Panc1 (cell line): ENCODE results near the gene CYTH2. TPM values are rescaled to one million over a fixed set of nuclear protein-coding genes. Genes with fewer than 3 reads are reported as not detected.

ENCODE experiments used
- ATAC-seq: fragments of 200-7000 bp; cut with Tn5 transposase; 2 replicates; pipeline ENCODE4 v1.9.1; 2020; ENCODE audit warnings: mild to moderate bottlenecking, moderate library complexity
- BruUV-seq: library from RNA; stranded (reverse); fragments of 400-500 nt; replicated peaks from 2 replicates; lab custom pipeline; 2021; lab: Mats Ljungman, UMichigan
- CTCF ChIA-PET: fragments of 300-600 bp; sonication (Branson Sonifier 250); formaldehyde crosslinking; loops from one replicate; lab custom pipeline; 2022; ENCODE audit warnings: antibody characterized with exemption; lab: Charles Lee
- POLR2A ChIA-PET: fragments of 300-600 bp; sonication (Branson Sonifier 250); formaldehyde crosslinking; loops from one replicate; lab custom pipeline; 2022; ENCODE audit warnings: antibody characterized with exemption; lab: Charles Lee
- DNase-seq: peaks from one replicate; pipeline ENCODE4 v3.0.0-alpha.2; 2010; ENCODE audit warnings: low read depth, low spot score
- H3K27ac ChIP-seq: 2 replicates; pipeline ENCODE4 v1.5.1; 2011; ENCODE audit warnings: mild to moderate bottlenecking, low read length, inconsistent platforms
- H3K27me3 ChIP-seq: fragments of 200-500 bp; sonication (Bioruptor generic); 2 replicates; pipeline ENCODE4 v1.6.0; 2014; ENCODE audit warnings: low read length, inconsistent platforms; ENCODE audit not compliant: control insufficient read depth, insufficient read depth
- H3K36me3 ChIP-seq: fragments of 200-500 bp; sonication (Bioruptor generic); 2 replicates; pipeline ENCODE4 v1.5.1; 2014; ENCODE audit warnings: inconsistent platforms, mild to moderate bottlenecking, low read length, moderate library complexity; ENCODE audit not compliant: control insufficient read depth, insufficient read depth
- H3K4me1 ChIP-seq: 2 replicates; pipeline ENCODE4 v1.5.1; 2011; ENCODE audit warnings: inconsistent platforms, mild to moderate bottlenecking, low read length, moderate library complexity; ENCODE audit not compliant: control insufficient read depth, insufficient read depth
- H3K4me3 ChIP-seq, 2 experiments: 2 replicates each; pipeline ENCODE4 v1.5.1; 2011 to 2012; ENCODE audit warnings: low read depth in 2 of 2, low read length in 2 of 2, mild to moderate bottlenecking in 2 of 2, inconsistent platforms in 1 of 2, moderate library complexity in 1 of 2
- H3K9me3 ChIP-seq: fragments of 200-500 bp; sonication (Bioruptor generic); 2 replicates; pipeline ENCODE4 v1.5.1; 2014; ENCODE audit warnings: low read depth, mild to moderate bottlenecking, inconsistent platforms, low read length, moderate library complexity; ENCODE audit not compliant: control insufficient read depth, insufficient read depth
- POLR2AphosphoS5 ChIP-seq: IDR thresholded peaks from 2 replicates; pipeline ENCODE4 v1.6.1; 2012; ENCODE audit warnings: mild to moderate bottlenecking, low read depth, low read length, moderate library complexity
- SIN3A ChIP-seq: IDR thresholded peaks from 2 replicates; pipeline ENCODE4 v1.6.1; 2012; ENCODE audit warnings: low read depth, mild to moderate bottlenecking, low read length, moderate library complexity, borderline replicate concordance; ENCODE audit not compliant: insufficient read depth
- TCF7L2 ChIP-seq: IDR thresholded peaks from 2 replicates; pipeline ENCODE4 v1.6.1; 2011; ENCODE audit warnings: mild to moderate bottlenecking, low read depth, low read length, inconsistent platforms
- in situ Hi-C: cut with HindIII; loops from 2 replicates; pipeline ENCODE4 v1.10.0; 2016; ENCODE audit warnings: low sequenced_read_pairs, low pct_unique_long_range_greater_than_20kb
- intact Hi-C: fragments of 100-400 bp; cut with micrococcal nuclease; formaldehyde crosslinking; loops from one replicate; pipeline ENCODE4 v1.10.0; 2022; ENCODE audit not compliant: unreplicated experiment
- total RNA-seq: library from RNA; stranded (reverse); gene quantifications from one replicate; pipeline ENCODE4 v1.2.1, GENCODE V29; 2021; ENCODE audit not compliant: unreplicated experiment
- TF ChIP-seq, protein P1 (sequence below): fragments of 450-650 bp; IDR thresholded peaks from 2 replicates; pipeline ENCODE4 v1.5.1; 2017; ENCODE audit warnings: mild to moderate bottlenecking
- TF ChIP-seq, protein P2 (sequence below), 2 experiments: IDR thresholded peaks; 2 replicates each; pipeline ENCODE4 v1.6.1; 2011 to 2012; ENCODE audit warnings: low read depth in 2 of 2, control low read depth in 1 of 2, low read length in 1 of 2, mild to moderate bottlenecking in 1 of 2, moderate library complexity in 1 of 2; ENCODE audit not compliant: insufficient read depth in 1 of 2

Gene CYTH2
- total RNA-seq, 1 experiment from 2014 or later, result 53.4 TPM

DNA sequence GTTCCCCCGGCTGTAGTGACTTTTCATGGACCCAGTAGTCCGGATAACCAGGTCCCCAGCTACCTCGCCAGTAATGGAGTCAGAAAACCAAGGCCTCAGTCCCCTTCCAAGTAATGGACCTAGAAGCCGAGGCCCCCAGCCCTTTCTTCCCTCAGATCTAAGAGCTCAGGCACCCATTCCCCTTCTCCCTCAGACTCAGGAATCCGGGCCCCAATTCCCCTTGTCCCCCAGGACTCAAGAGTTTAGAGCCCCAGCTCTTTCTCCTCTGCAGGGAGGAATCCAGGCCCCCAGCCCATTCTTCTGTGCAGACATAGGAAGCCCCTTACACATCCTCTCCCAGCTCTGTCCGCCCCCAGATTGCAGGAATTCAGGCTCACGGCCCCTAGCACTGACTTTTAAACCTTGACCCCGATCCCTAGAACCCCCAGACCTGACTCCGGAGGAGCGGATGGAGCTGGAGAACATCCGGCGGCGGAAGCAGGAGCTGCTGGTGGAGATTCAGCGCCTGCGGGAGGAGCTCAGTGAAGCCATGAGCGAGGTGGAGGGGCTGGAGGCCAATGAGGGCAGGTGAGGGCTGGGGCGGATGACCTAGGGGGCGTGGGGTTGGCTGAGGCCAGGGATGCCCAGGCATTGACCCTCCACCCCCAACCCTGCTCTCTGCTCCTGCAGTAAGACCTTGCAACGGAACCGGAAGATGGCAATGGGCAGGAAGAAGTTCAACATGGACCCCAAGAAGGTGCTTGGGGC lies 938 bp downstream of the CYTH2 start:
- in situ Hi-C loops (no loop called here), intact Hi-C loops (no loop called here)
- peaks cover 2% of the 10 kb centered on the region for H3K4me1 ChIP-seq
- ATAC-seq (no peak), DNase-seq (no peak)
- H3K27ac ChIP-seq, result peak overlapping the region; percentile 70
- no TSS peak for BruUV-seq
- POLR2A ChIA-PET, result interaction anchor here (0.7 kb wide), 1 partner anchor 16 kb away, joined by 3 read pairs; no protein-coding TSS in a partner anchor
- H3K9me3 ChIP-seq, result no peaks in the 10 kb centered on the region
- no peak for TF ChIP-seq TCF7L2
- TF ChIP-seq SIN3A, result no peak
- TF ChIP-seq POLR2AphosphoS5, result no peak
- TF ChIP-seq, protein P1, sequence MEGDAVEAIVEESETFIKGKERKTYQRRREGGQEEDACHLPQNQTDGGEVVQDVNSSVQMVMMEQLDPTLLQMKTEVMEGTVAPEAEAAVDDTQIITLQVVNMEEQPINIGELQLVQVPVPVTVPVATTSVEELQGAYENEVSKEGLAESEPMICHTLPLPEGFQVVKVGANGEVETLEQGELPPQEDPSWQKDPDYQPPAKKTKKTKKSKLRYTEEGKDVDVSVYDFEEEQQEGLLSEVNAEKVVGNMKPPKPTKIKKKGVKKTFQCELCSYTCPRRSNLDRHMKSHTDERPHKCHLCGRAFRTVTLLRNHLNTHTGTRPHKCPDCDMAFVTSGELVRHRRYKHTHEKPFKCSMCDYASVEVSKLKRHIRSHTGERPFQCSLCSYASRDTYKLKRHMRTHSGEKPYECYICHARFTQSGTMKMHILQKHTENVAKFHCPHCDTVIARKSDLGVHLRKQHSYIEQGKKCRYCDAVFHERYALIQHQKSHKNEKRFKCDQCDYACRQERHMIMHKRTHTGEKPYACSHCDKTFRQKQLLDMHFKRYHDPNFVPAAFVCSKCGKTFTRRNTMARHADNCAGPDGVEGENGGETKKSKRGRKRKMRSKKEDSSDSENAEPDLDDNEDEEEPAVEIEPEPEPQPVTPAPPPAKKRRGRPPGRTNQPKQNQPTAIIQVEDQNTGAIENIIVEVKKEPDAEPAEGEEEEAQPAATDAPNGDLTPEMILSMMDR, result no peak
- TF ChIP-seq, protein P2, sequence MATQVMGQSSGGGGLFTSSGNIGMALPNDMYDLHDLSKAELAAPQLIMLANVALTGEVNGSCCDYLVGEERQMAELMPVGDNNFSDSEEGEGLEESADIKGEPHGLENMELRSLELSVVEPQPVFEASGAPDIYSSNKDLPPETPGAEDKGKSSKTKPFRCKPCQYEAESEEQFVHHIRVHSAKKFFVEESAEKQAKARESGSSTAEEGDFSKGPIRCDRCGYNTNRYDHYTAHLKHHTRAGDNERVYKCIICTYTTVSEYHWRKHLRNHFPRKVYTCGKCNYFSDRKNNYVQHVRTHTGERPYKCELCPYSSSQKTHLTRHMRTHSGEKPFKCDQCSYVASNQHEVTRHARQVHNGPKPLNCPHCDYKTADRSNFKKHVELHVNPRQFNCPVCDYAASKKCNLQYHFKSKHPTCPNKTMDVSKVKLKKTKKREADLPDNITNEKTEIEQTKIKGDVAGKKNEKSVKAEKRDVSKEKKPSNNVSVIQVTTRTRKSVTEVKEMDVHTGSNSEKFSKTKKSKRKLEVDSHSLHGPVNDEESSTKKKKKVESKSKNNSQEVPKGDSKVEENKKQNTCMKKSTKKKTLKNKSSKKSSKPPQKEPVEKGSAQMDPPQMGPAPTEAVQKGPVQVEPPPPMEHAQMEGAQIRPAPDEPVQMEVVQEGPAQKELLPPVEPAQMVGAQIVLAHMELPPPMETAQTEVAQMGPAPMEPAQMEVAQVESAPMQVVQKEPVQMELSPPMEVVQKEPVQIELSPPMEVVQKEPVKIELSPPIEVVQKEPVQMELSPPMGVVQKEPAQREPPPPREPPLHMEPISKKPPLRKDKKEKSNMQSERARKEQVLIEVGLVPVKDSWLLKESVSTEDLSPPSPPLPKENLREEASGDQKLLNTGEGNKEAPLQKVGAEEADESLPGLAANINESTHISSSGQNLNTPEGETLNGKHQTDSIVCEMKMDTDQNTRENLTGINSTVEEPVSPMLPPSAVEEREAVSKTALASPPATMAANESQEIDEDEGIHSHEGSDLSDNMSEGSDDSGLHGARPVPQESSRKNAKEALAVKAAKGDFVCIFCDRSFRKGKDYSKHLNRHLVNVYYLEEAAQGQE (IDR thresholded peaks at IDR 0.05; ENCODE audit: insufficient read depth in 1 of 2, low read depth in 2 of 2, low read length in 1 of 2), result no peak
- peak overlapping the region; percentile 57 to 81 for H3K4me3 ChIP-seq
- CTCF ChIA-PET, result interaction anchor here (0.5 kb wide), 1 partner anchor 171 kb away, joined by 4 read pairs; no protein-coding TSS in a partner anchor
- H3K27me3 ChIP-seq, result no peaks in the 10 kb centered on the region
- H3K36me3 ChIP-seq, result peaks cover 2% of the 10 kb centered on the region; the same call in 1 of the 2 replicates

DNA sequence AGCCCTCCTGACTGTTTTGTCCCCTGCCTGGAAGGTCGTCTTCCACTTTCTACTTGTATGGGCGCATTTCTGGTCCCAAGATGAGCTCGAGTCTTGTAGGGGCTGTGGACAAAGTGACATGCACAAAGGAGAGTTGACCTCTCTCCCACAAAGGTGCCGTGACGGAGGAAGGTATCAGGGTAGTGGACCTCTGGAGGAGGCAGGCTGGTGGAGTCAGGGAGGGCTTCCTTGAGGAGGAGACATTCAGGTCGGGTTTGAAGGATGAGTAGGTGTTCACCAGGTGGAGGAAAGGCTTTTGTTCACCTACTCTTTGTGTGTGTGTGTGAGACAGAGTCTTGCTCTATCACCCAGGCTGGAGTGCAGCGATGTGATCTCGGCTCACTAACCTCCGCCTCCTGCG lies 1.7 kb downstream of the CYTH2 start:
- no TSS peak for BruUV-seq
- Histone ChIP-seq H3K4me1 (peaks cover 2% of the 10 kb centered on the region), H3K4me3 (no peak overlapping the region), H3K36me3 (peaks cover 2% of the 10 kb centered on the region; the same call in 1 of the 2 replicates), H3K27me3 (no peaks in the 10 kb centered on the region), H3K9me3 (no peaks in the 10 kb centered on the region), H3K27ac (no peak overlapping the region)
- intact Hi-C loops (no loop called here), in situ Hi-C loops (no loop called here)
- POLR2A ChIA-PET, result interaction anchor here (0.6 kb wide), 1 partner anchor 22 kb away, joined by 4 read pairs; no protein-coding TSS in a partner anchor
- CTCF ChIA-PET, result interaction anchor here (0.5 kb wide), 1 partner anchor 170 kb away, joined by 4 read pairs; no protein-coding TSS in a partner anchor
- ATAC-seq (no peak), DNase-seq (no peak)
- TF ChIP-seq, protein P2 (IDR thresholded peaks at IDR 0.05; ENCODE audit: insufficient read depth in 1 of 2, low read depth in 2 of 2, low read length in 1 of 2), result no peak
- TF ChIP-seq TCF7L2 (no peak), POLR2AphosphoS5 (no peak), SIN3A (no peak)
- TF ChIP-seq, protein P1, result no peak
